Thyroid gland (tissue), 4 donors: ENCODE measurements around the gene MRTFB. TPM values are rescaled to one million over a fixed set of nuclear protein-coding genes. Genes with fewer than 3 reads are reported as not detected.
A peak's percentile ranks its signal among the peaks of the same experiment; 100 is the strongest.
"Not testable (repeated sequence)": the region's sequence is repeated elsewhere in the genome, so short reads cannot be mapped to it uniquely, and the experiment has no call there.

Experiments
- DNase-seq, 2 donors: peaks; one replicate each; pipeline ENCODE4 v3.0.0-alpha.2; 2019
- H3K27ac ChIP-seq, 3 donors: fragments of 200-600 bp; sonication (generic); 1 replicate in 2 of 3; 2 replicates in 1 of 3; pipeline ENCODE4 v1.5.1; 2016 to 2019; ENCODE audit warnings: mild to moderate bottlenecking in 1 of 3, moderate library complexity in 1 of 3
- H3K27me3 ChIP-seq: fragments of 200-600 bp; sonication (generic); one replicate; pipeline ENCODE4 v1.5.1; 2019
- H3K36me3 ChIP-seq, 2 donors: fragments of 200-600 bp; sonication (generic); one replicate each; pipeline ENCODE4 v1.5.1; 2016 to 2019
- H3K4me1 ChIP-seq, 2 donors: fragments of 200-600 bp; sonication (generic); one replicate each; pipeline ENCODE4 v1.5.1; 2017 to 2019
- H3K4me3 ChIP-seq, 3 donors: fragments of 200-600 bp; sonication (generic); replicated peaks in 1 of 3; 1 replicate in 2 of 3; 2 replicates in 1 of 3; pipeline ENCODE4 v1.5.1; 2016; ENCODE audit warnings: mild to moderate bottlenecking in 1 of 3
- H3K9me3 ChIP-seq: fragments of 200-600 bp; sonication (generic); one replicate; pipeline ENCODE4 v1.5.1; 2017
- POLR2A ChIP-seq, 2 donors: fragments of 450-650 bp; IDR thresholded peaks; one replicate each; pipeline ENCODE4 v1.6.1; 2017; ENCODE audit warnings: antibody characterized with exemption in 2 of 2, mild to moderate bottlenecking in 2 of 2, moderate library complexity in 1 of 2
- WGBS, 2 donors: methylation state at CpG; one replicate each; pipeline ENCODE4 v1.1.5; 2017; 5-methylcytosine and 5-hydroxymethylcytosine counted together
- intact Hi-C: fragments of 100-400 bp; cut with DNase I; formaldehyde crosslinking; loops from one replicate; pipeline ENCODE4 v1.15.1; 2023
- total RNA-seq, 4 donors: library from RNA; depleted of rRNA; stranded (reverse); fragments of >200 nt; gene quantifications; one replicate each; pipeline ENCODE4 v1.2.3, GENCODE V29; 2016
- TF ChIP-seq, protein P1 (sequence below), 6 experiments: fragments of 200-600 bp in 3 of 6; fragments of 450-650 bp in 3 of 6; sonication (generic) in 3 of 6; IDR thresholded peaks; one replicate each; pipeline ENCODE4 v1.5.1; 2016 to 2019; ENCODE audit warnings: antibody characterized with exemption in 6 of 6, mild to moderate bottlenecking in 2 of 6, inconsistent platforms in 1 of 6, moderate library complexity in 1 of 6

MRTFB gene
- total RNA-seq, 4 donors from 2014 or later: 51.2 to 131 (median 74.0) TPM

DNA sequence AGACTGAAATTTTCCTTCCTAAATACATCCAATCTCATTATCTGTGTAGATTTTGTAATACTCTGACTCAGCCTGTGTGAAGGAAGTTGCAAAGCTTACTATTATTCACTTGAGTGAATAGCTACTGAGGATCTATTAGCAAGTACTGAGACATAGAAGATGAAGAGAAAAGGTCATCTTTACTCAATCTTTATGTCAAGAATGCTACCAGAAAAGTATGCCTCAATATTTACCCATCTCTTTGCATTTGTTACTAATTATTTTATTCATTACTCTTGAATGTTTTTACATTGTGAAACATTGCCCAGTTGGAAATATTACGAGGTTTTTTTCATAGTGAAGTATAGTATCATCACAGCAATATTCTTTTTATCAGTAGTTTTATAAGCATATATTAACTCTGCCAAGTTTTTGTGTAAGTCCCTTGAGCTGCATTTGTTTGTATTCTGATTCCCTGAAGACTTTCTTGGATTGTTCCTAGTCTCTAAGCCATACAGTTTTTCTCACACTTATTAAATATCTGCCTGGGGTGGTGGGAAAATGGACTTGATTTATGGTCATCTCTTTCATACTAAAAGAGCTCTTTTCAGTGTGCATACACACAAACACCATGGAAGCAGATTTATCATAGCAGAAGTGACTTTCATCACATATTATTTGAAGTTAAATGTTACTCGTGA lies 110.4 kb downstream of the MRTFB start:
- no peak overlapping the region for H3K4me3 ChIP-seq
- WGBS, 2 donors: 88 to 89% methylated on average over 2 of the region's 2 CpGs
- DNase-seq: no peak
- H3K27me3 ChIP-seq: no peaks in the 10 kb centered on the region
- H3K4me1 ChIP-seq: peaks cover 13 to 16% of the 10 kb centered on the region in 2 donors
- no peaks in the 10 kb centered on the region for H3K36me3 ChIP-seq
- H3K9me3 ChIP-seq: no peaks in the 10 kb centered on the region
- intact Hi-C loops: no loop called here
- TF ChIP-seq, protein P1, sequence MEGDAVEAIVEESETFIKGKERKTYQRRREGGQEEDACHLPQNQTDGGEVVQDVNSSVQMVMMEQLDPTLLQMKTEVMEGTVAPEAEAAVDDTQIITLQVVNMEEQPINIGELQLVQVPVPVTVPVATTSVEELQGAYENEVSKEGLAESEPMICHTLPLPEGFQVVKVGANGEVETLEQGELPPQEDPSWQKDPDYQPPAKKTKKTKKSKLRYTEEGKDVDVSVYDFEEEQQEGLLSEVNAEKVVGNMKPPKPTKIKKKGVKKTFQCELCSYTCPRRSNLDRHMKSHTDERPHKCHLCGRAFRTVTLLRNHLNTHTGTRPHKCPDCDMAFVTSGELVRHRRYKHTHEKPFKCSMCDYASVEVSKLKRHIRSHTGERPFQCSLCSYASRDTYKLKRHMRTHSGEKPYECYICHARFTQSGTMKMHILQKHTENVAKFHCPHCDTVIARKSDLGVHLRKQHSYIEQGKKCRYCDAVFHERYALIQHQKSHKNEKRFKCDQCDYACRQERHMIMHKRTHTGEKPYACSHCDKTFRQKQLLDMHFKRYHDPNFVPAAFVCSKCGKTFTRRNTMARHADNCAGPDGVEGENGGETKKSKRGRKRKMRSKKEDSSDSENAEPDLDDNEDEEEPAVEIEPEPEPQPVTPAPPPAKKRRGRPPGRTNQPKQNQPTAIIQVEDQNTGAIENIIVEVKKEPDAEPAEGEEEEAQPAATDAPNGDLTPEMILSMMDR (IDR thresholded peaks at IDR 0.05): no peak
- TF ChIP-seq POLR2A (IDR thresholded peaks at IDR 0.05): no peak
- no peak overlapping the region for H3K27ac ChIP-seq

DNA sequence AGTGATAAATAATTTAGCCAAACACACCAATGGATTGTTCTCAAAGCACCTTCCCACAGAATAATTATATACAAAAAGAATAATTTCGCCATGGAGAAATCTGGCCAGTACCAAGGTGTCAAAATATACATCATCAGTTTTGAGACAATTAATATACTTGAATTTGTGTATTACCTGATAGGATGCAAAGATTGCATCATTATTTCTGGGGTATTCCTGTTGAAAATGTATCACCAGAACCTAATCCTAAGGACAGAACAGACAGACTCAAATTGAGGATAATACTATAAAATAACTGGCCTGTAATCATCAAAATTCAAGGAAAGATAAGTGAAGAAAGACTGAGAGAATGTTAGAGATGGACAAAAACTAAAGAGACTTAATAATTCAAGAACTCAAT lies 111.9 kb downstream of the MRTFB start:
- no peaks in the 10 kb centered on the region for H3K9me3 ChIP-seq
- H3K27me3 ChIP-seq: no peaks in the 10 kb centered on the region
- H3K4me3 ChIP-seq: no peak overlapping the region
- 100% methylated on average over 1 of the region's 1 CpG for WGBS, 2 donors
- intact Hi-C loops: no loop called here
- peaks cover 13 to 16% of the 10 kb centered on the region in 2 donors for H3K4me1 ChIP-seq
- H3K36me3 ChIP-seq: no peaks in the 10 kb centered on the region
- TF ChIP-seq, protein P1 (IDR thresholded peaks at IDR 0.05): no peak
- TF ChIP-seq POLR2A (IDR thresholded peaks at IDR 0.05): no peak
- no peak overlapping the region for H3K27ac ChIP-seq
- DNase-seq: no peak

DNA sequence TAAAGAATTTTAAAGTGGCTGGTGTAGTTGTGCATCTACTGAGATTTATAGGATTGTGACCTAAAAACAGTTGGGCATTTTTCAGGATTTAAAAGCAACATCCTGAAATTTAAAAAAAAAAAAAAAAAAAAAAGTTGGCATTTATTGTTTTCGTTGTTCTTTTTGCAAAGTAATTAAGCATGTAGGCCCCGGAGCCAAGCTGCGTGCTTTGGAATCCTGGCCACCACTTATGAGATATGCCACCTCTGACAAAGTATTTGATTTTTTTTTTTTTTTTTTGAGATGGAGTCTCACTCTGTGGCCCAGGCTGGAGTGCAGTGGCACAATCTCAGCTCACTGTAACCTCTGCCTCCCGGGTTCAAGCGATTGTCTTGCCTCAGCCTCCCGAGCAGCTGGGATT lies 112.8 kb downstream of the MRTFB start:
- not testable (repeated sequence) for H3K9me3 ChIP-seq

DNA sequence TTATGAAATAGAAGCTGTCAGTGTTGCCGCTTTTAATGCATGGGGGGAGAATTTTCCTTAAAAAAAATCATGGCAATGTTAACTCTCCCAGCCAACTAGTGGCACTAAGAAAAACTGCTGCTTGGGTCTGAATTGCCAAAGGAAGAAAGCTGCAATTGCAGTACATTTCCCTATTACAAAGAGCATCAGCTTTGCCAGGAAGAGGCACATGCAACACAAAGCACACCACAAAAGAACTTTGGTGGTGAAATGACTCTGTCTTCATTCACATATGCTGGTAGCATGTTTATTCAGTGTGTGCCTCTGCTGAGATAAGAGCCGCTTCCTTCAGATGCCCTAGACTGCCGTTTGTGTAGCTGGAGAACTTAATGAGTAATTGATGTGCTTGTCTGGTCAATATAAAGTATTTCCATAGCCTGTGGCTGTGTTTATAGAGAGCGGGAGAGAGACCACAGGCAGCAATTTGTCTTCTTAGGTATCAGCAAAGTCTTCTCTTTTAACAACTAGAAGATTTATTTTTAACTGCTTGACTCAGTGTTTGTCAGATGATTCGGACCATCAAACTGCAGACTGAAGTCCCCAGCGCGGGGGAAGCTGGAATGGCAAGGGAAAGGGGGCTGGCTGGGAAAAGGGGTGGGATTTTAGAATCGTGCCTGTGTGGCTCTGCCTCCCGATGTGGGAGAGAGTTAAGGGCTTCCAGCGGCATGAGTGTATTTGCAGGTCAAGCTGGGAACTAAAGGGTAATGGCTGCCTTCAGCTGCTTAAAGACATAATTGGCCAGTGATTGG lies 115.1 kb downstream of the MRTFB start:
- H3K4me1 ChIP-seq: peaks cover 13 to 16% of the 10 kb centered on the region in 2 donors
- DNase-seq: no peak

More for the DNA sequence above, 112.8 kb downstream of the MRTFB start:
- H3K27me3 ChIP-seq, intact Hi-C loops, DNase-seq, H3K27ac ChIP-seq, H3K36me3 ChIP-seq, H3K4me3 ChIP-seq: not testable (repeated sequence)
- WGBS, 2 donors: 95 to 96% methylated on average over 6 of the region's 6 CpGs
- peaks cover 13 to 16% of the 10 kb centered on the region in 2 donors for H3K4me1 ChIP-seq

DNA sequence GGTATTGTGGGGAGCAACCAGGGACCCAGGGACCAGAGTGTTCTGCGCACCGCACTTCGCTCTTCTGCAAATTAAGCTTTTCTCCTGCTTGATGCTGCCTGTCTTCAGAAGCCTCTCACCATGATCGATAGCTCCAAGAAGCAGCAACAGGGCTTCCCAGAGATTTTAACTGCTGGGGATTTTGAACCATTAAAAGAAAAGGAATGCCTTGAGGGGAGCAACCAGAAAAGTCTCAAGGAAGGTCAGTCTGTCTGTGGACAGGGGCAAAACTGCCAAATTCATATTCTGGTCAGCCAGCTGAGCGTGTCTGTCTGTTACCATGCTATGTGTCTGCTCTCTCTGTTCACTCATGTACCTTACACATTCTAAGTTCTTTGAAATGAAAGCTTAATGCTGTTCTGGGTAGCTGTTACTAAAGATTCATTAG lies 115.7 kb downstream of the MRTFB start:
- Histone ChIP-seq H3K4me1 (peaks cover 13 to 16% of the 10 kb centered on the region in 2 donors), H3K27me3 (no peaks in the 10 kb centered on the region), H3K36me3 (no peaks in the 10 kb centered on the region), H3K27ac (peak overlapping the region in 2 of 3 donors; percentile 50 to 62), H3K9me3 (no peaks in the 10 kb centered on the region), H3K4me3 (peak overlapping the region in 1 of 3 donors; percentile 17)
- 71 to 81% methylated on average over 5 of the region's 5 CpGs for WGBS, 2 donors
- DNase-seq: no peak
- intact Hi-C loops: no loop called here
- peak in 1 of 2 donors; percentile 4 for TF ChIP-seq POLR2A (IDR thresholded peaks at IDR 0.05)
- TF ChIP-seq, protein P1 (IDR thresholded peaks at IDR 0.05): no peak

More for the DNA sequence above, 115.1 kb downstream of the MRTFB start:
- H3K27ac ChIP-seq: peak overlapping the region in 2 of 3 donors; percentile 41 to 50
- intact Hi-C loops: no loop called here
- TF ChIP-seq POLR2A (IDR thresholded peaks at IDR 0.05): no peak
- TF ChIP-seq, protein P1 (IDR thresholded peaks at IDR 0.05): peak in 5 of 6 experiments; percentile 16 to 40 (median 35)
- WGBS, 2 donors: 51 to 57% methylated on average over 10 of the region's 10 CpGs
- peak overlapping the region in 1 of 3 donors; percentile 17 for H3K4me3 ChIP-seq
- H3K36me3 ChIP-seq: no peaks in the 10 kb centered on the region
- no peaks in the 10 kb centered on the region for H3K9me3 ChIP-seq
- no peaks in the 10 kb centered on the region for H3K27me3 ChIP-seq
